Fibroblast of villous mesenchyme (primary cell): Measurements from ENCODE around the gene NME7. TPM values are rescaled to one million over a fixed set of nuclear protein-coding genes. Genes with fewer than 3 reads are reported as not detected.

Experiments
- DNase-seq: peaks from one replicate; pipeline ENCODE4 v3.0.0-alpha.2; 2010; ENCODE audit warnings: low read depth
- H3K4me3 ChIP-seq: 2 replicates; pipeline ENCODE4 v1.5.1; 2011; ENCODE audit warnings: low read depth, mild to moderate bottlenecking, low read length
- CTCF ChIP-seq: IDR thresholded peaks from 2 replicates; pipeline ENCODE4 v1.5.1; 2012; ENCODE audit warnings: low read depth, mild to moderate bottlenecking, low read length; ENCODE audit not compliant: insufficient read depth
- total RNA-seq: library from RNA; depleted of rRNA; stranded (reverse); fragments of >200 nt; gene quantifications from 2 replicates; pipeline ENCODE4 v1.2.3, GENCODE V29; 2012

The NME7 gene
- total RNA-seq, 1 donor = 41.9 TPM

DNA sequence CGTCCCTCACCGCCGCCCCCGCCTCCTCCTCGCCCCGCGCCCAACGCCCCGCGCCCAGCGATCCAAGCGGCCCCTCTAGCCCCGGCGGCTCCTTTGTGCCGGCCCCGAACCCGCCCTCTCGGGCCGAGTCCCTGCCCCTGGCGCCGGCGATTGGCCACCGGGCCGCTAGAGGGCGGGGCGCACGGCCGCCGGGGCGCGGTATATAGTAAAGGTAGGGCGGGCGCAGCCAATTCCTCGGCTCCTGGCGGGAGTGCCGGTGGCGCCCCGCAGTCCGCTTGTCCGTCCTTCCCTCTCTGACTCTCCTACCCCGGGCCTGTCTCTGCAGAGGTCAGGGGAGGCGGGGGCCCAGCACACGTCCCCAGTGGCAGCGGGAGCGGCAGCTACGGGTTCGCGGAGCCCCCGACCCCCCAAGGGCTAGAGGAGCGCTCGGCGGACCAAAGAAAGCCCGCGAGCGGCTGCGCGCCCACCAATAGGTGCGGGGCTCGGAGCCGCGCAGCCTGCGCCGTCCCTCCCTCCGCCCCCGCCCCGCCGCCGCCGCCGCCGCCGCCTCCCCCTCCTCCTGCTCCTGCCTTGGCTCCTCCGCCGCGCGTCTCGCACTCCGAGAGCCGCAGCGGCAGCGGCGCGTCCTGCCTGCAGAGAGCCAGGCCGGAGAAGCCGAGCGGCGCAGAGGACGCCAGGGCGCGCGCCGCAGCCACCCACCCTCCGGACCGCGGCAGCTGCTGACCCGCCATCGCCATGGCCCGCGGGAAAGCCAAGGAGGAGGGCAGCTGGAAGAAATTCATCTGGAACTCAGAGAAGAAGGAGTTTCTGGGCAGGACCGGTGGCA, 261.3 kb downstream of the NME7 start, which contains the start of gene ATP1B1:
Gene ATP1B1, plus strand, starts transcription at position 596 of the 826 bp plus-strand sequence. Its CDS starts 140 bp downstream, at position 736.
- peak within 1 kb of the TSS; percentile 85 for H3K4me3 ChIP-seq
- peak; percentile 48 for TF ChIP-seq CTCF
- peak; percentile 80 for DNase-seq

GRCh38 chr1:169105434-169106094, 262.0 kb downstream of the NME7 start:
- no peak for DNase-seq
- peak overlapping the region; percentile 85 for H3K4me3 ChIP-seq
- peak; percentile 5 for TF ChIP-seq CTCF

DNA sequence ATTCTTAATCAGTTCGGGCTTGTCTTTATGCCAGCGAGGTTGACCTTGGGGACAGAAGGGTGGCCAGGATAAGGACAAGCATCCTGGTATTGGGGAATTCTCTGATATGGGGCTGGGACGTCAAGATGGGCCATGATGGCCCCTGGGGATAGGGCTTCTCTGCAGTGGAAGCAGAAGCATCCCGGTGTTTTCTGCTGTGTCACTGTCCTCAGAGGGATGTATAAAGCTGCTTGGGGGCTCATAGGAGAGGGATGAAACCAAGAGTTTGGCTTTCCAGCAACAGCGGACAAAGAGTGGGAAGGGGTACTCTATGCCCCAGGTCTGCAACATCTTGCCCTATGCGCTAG, 262.5 kb downstream of the NME7 start:
- H3K4me3 ChIP-seq = no peak overlapping the region
- no peak for DNase-seq
- TF ChIP-seq CTCF = no peak

- TF ChIP-seq CTCF = no peak
Observed at GRCh38 chr1:169103480-169103893, 264.1 kb downstream of the NME7 start.

GRCh38 chr1:169103002-169103401, 264.6 kb downstream of the NME7 start:
- no peak for DNase-seq

More at GRCh38 chr1:169103480-169103893, 264.1 kb downstream of the NME7 start:
- no peak overlapping the region for H3K4me3 ChIP-seq
- DNase-seq = no peak

DNA sequence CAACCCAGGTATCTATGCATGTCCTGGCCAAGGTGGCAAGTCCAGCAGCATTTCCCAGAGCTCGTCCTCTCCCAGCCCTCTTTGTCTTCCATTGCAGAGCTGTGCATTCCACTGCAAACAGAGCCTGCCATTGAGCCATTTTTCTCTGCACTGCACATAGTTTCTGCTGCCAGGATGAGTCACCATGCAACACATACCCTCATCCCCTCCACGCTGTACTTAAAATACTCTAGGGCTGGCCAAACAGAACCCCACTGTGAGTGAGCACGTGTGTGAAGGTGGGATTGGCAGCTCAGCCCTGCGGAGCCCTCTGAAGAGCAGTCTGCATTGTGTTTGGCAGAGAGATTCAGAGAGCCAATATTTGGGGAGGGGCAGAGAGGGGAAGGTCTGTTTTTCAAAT, 265.0 kb downstream of the NME7 start:
- TF ChIP-seq CTCF = no peak
- no peak overlapping the region for H3K4me3 ChIP-seq
- peak; percentile 56 for DNase-seq

More at GRCh38 chr1:169103002-169103401, 264.6 kb downstream of the NME7 start:
- TF ChIP-seq CTCF = no peak
- H3K4me3 ChIP-seq = no peak overlapping the region
